ENCODE results near the gene NOP9.

The NOP9 gene

GRCh38 chr14:24280797-24281460 is 18.7 kb upstream of the NOP9 start:
- no peak for DNase-seq (ENCODE audit: low spot score)

GRCh38 chr14:24281636-24282035 is 18.0 kb upstream of the NOP9 start:
- DNase-seq (ENCODE audit: low spot score) = no peak

- DNase-seq (ENCODE audit: low spot score) = no peak
Observed at GRCh38 chr14:24282736-24283135, 16.9 kb upstream of the NOP9 start.

- DNase-seq (ENCODE audit: low spot score) = no peak
Observed at GRCh38 chr14:24283796-24284460, 15.7 kb upstream of the NOP9 start.

GRCh38 chr14:24284501-24285035 is 15.1 kb upstream of the NOP9 start:
- DNase-seq (ENCODE audit: low spot score) = no peak

- DNase-seq (ENCODE audit: low spot score) = no peak
Observed at GRCh38 chr14:24285351-24285750, 14.3 kb upstream of the NOP9 start.

- DNase-seq (ENCODE audit: low spot score) = no peak
Observed at GRCh38 chr14:24286996-24287395, 12.7 kb upstream of the NOP9 start.

GRCh38 chr14:24289649-24290280 is 9.9 kb upstream of the NOP9 start:
- no peak for DNase-seq (ENCODE audit: low spot score)

- no peak for DNase-seq (ENCODE audit: low spot score)
Observed at GRCh38 chr14:24290746-24291145, 8.9 kb upstream of the NOP9 start.

GRCh38 chr14:24291446-24292117 is 8.1 kb upstream of the NOP9 start:
- no peak for DNase-seq (ENCODE audit: low spot score)

GRCh38 chr14:24292118-24292807 is 7.4 kb upstream of the NOP9 start:
- no peak for DNase-seq (ENCODE audit: low spot score)

GRCh38 chr14:24293525-24293924 is 6.1 kb upstream of the NOP9 start:
- DNase-seq (ENCODE audit: low spot score) = no peak

GRCh38 chr14:24296341-24297157 is 3.1 kb upstream of the NOP9 start:
- DNase-seq (ENCODE audit: low spot score) = peak; percentile 87

GRCh38 chr14:24297190-24297964 is 2.3 kb upstream of the NOP9 start:
- no peak for DNase-seq (ENCODE audit: low spot score)

GRCh38 chr14:24298892-24299254 is 777 bp upstream of the NOP9 start:
- DNase-seq (ENCODE audit: low spot score) = no peak

GRCh38 chr14:24300326-24300980 is 803 bp downstream of the NOP9 start:
- DNase-seq (ENCODE audit: low spot score) = no peak

- DNase-seq (ENCODE audit: low spot score) = no peak
Observed at GRCh38 chr14:24304019-24304387, 4.4 kb downstream of the NOP9 start.

GRCh38 chr14:24307156-24307574 is 7.5 kb downstream of the NOP9 start:
- DNase-seq (ENCODE audit: low spot score) = no peak

GRCh38 chr14:24307575-24308341 is 8.1 kb downstream of the NOP9 start, which contains the start of gene CIDEB:
CIDEB (minus strand) TSS chr14:24307977; CDS start chr14:24307858, 119 bp downstream.
- peak; percentile 74 for DNase-seq (ENCODE audit: low spot score)
